Measurements from ENCODE around the gene STIP1.

STIP1 gene

GRCh38 chr11:64198511-64198910, 12.5 kb downstream of the STIP1 start:
- DNase-seq (ENCODE audit: low read depth), result no peak

GRCh38 chr11:64201543-64201942, 15.6 kb downstream of the STIP1 start:
- DNase-seq (ENCODE audit: low read depth), result no peak

- DNase-seq (ENCODE audit: low read depth), result no peak
Observed at GRCh38 chr11:64202992-64203391, 17.0 kb downstream of the STIP1 start.

- no peak for DNase-seq (ENCODE audit: low read depth)
Observed at GRCh38 chr11:64203421-64204079, 17.6 kb downstream of the STIP1 start.

DNA sequence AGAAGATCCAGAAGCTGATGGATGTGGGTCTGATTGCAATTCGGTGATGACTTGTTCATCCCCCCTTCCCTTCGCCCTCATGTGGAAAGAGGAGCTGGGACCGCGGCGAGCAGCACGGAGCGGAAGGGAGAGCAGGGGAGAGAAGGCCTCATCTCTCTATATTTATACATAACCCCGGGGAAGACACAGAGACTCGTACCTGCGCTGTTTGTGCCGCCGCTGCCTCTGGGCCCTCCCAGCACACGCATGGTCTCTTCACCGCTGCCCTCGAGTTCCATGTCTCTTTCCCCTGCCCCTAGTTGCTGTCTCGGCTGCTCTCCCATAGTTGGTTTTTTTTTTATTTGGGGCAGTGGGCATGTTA, 18.1 kb downstream of the STIP1 start:
- DNase-seq (ENCODE audit: low read depth), result no peak

DNA sequence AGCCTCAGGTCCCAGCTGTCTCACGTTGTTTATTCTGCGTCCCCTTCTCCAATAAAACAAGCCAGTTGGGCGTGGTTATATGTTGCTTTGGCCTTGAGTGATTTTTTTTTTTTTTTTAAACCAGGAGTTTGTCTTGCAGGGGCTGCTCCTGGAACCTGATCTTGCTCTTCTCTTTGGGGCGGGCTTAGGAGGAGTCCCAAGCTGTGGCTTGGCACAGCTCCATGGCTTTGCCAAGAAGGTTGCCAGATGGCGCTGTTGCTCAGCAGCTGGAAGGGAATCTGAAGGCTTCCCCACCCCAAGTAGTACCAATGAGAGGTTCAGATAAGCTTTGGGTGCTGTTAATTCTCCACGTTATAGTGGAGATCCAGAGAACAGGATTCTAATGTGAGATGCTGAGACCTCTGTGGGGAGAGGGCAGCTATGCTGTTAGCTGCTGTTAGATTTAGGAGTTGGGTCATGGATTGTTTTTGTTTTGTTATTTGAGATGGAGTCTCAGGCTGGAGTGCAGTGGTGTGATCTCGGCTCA, 18.6 kb downstream of the STIP1 start:
- peak; percentile 86 for DNase-seq (ENCODE audit: low read depth)

DNA sequence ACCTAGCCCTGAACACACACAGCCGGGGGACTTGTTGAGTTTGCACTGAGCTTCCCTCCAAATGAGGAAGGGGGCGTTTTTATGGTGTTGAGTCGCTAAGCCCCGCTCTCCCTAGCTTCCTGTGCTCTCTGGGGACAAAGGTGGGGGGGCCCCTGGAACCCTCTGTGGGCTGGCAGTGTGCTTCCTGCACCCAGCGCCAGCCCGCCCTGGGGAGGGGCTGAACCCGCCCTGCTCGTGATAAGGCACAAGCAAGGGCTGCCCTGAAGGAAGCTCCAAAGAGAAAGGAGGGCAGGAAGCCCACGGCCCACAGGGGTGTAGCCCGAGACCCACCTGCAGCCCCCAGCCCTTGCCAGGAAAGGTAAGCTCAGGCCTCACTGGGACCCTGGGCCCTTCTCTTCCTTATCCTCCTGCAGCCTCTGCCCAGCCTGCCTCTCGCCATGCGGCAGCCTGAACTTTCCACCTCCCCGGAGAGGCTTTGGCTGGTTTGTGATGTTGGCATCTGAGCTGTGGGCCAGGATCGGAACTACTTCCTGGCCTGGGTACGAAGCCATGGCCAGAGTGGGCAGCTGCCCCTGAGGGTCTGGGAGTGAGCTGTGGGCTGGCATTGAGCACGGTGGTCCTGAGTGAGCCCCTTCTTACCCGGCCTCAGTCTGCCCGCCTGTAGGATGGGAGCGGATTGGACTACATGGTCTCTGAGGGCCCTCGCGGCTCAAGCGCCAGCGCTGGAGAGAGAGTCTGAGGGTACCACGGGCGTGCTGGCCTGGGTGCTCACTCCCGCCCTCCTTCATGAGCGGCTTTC, 20.7 kb downstream of the STIP1 start, which contains the start of gene FERMT3:
TSS of gene FERMT3 (plus strand) at position 265 of the 799 bp plus-strand sequence. CDS start 644 bp downstream, outside the sequence.
- no peak for DNase-seq (ENCODE audit: low read depth)

GRCh38 chr11:64207256-64208085, 21.5 kb downstream of the STIP1 start:
- DNase-seq (ENCODE audit: low read depth), result peak; percentile 48

DNA sequence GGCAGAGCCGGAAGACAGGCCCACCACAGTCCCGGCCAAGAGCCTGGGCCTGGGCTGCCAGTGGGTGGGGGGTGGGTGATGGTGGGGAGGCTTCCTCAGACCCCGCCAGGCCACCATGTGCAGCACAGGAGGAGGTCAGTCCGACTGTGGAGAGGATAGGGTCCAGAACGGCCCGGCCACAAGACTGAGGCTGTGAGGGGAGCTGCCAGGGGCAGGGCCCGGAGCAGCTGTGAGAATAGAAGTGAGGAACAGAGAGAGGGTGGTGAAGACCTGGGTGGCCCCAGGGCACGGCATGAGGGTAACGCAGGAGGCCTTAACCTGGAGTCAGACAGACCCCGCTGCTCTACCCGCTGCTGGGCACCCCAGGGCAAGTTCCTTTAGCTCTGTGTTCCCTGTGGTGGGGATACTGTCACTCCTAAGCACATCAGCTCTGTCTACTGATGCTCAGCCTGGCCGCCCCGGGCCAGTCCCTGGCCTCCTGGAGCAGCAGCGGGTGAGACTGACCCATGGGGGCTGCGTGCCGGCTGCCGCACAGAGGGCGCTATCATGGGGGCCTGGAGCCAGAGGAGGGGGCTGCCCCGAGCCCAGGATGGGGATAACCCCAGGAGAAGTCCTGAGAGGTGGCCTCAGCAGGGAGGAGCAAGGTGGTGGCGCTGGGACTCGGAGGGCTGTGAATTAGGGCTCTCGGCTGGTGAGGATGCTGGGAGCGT, 22.3 kb downstream of the STIP1 start:
- no peak for DNase-seq (ENCODE audit: low read depth)

GRCh38 chr11:64208796-64209562, 23.0 kb downstream of the STIP1 start:
- DNase-seq (ENCODE audit: low read depth), result no peak

DNA sequence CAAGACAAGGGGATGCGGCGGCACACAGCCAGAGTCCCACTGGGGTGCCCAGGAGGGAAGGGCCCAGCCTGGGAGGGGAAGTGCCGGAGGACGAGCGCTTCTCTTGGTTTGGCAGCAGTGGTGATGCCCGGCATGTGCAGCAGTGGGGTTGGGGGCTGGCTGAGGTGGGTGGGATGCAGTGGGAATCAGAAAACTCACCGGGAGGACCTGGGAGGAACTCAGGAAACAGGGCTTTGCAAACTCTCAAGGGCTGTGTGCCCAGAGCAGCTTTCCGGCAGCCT, 23.5 kb downstream of the STIP1 start:
- DNase-seq (ENCODE audit: low read depth), result no peak

- DNase-seq (ENCODE audit: low read depth), result no peak
Observed at GRCh38 chr11:64210301-64211020, 24.5 kb downstream of the STIP1 start.

- DNase-seq (ENCODE audit: low read depth), result no peak
Observed at GRCh38 chr11:64211181-64211872, 25.4 kb downstream of the STIP1 start.

GRCh38 chr11:64216879-64217278, 30.9 kb downstream of the STIP1 start:
- DNase-seq (ENCODE audit: low read depth), result no peak

DNA sequence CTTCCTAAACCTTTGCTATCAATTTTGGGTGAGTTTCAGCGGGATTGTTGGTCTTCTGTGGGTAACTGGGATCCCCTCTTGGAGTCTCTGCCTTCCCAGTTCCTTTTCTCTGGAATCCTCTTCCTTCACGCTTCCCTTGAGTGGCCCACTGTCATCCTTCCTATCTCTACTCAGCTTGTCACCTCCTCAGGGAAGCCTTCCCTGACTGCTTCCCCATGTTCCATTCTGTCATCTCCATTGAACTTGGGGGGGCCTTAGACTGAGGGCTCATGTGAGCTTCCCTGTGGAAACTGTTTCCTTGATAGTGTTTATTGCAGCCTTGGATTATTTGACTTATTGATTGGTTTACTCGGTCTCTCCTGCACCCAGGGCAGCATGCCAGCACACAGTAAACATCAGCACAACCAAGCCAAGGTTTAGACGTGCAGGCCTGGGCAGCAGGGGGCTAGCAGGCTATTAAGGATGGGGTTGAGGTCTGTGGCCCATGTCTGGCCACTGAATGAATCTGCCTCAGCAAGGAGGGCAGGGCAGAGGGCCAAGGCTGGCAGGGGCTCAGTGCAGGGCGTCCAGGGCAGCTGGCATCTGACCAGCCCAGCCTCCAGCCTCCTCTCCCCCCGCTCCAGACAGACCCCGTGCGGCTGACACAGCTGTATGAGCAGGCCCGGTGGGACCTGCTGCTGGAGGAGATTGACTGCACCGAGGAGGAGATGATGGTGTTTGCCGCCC, 32.8 kb downstream of the STIP1 start:
- DNase-seq (ENCODE audit: low read depth), result no peak

GRCh38 chr11:64219354-64219684, 33.3 kb downstream of the STIP1 start:
- no peak for DNase-seq (ENCODE audit: low read depth)

GRCh38 chr11:64219755-64220154, 33.8 kb downstream of the STIP1 start:
- no peak for DNase-seq (ENCODE audit: low read depth)

DNA sequence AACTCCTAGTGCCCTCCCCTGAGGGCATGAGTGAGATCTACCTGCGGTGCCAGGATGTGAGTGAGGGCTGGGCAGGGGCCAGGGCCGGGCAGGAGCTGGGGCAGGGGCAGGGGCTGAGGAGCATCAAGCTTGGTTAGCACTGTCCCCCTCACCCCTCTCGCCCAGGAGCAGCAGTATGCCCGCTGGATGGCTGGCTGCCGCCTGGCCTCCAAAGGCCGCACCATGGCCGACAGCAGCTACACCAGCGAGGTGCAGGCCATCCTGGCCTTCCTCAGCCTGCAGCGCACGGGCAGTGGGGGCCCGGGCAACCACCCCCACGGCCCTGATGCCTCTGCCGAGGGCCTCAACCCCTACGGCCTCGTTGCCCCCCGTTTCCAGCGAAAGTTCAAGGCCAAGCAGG, 34.3 kb downstream of the STIP1 start:
- no peak for DNase-seq (ENCODE audit: low read depth)

DNA sequence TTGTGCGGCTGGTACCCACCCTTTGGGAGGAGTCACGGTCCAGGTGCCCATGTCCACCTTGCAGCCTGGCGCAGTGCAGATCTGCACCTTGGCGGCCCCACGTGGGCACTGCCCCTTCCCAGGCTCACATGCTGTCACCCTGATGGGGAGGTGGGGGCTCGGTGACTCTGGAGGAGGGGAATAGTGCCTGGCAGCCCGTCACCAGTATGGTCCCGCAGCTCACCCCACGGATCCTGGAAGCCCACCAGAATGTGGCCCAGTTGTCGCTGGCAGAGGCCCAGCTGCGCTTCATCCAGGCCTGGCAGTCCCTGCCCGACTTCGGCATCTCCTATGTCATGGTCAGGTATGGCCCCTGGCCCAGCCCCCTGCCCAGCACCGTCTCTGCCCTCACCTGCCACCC, 34.8 kb downstream of the STIP1 start:
- DNase-seq (ENCODE audit: low read depth), result no peak

- no peak for DNase-seq (ENCODE audit: low read depth)
Observed at GRCh38 chr11:64222651-64223000, 36.7 kb downstream of the STIP1 start.
